GM06990 (cell line): ENCODE results near the gene LYPD6.
A peak's percentile ranks its signal among the peaks of the same experiment; 100 is the strongest.

Experiments used
- DNase-seq: peaks from one replicate; pipeline ENCODE4 v3.0.0-alpha.2; 2011; ENCODE audit not compliant: insufficient read length; ENCODE audit errors: extremely low read depth
- H3K27me3 ChIP-seq: replicated peaks from 2 replicates; pipeline ENCODE4 v1.6.0; 2011; ENCODE audit warnings: low read length; ENCODE audit not compliant: control insufficient read depth, insufficient read depth
- H3K36me3 ChIP-seq: 2 replicates; pipeline ENCODE4 v1.5.1; 2011; ENCODE audit warnings: low read length; ENCODE audit not compliant: control insufficient read depth, insufficient read depth
- H3K4me3 ChIP-seq: replicated peaks from 2 replicates; pipeline ENCODE4 v1.5.1; 2011; ENCODE audit warnings: low read depth, mild to moderate bottlenecking, control low read depth, low read length
- TF ChIP-seq, protein P1 (sequence below): IDR thresholded peaks from 2 replicates; pipeline ENCODE4 v1.5.1; 2011; ENCODE audit warnings: low read length, control low read depth, mild to moderate bottlenecking, inconsistent platforms; ENCODE audit not compliant: insufficient read depth, poor library complexity, severe bottlenecking

The LYPD6 gene

DNA sequence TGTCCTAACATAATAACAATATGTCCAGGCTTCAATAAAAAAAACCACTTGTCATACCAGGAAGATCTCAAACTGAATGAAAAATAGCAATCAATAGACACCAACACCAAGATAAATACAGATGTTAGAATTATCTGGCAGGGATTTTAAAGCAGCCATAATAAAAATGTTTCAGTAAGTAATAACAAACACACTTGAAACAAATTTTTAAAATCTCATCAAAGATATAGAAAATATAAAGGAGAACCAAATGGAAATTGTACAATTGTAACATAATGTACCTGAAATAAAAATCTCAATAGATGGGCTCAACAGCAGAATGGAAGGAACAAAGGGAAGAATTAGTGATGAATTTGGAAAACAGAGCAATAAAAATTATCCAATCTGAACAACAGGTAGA, 128.1 kb downstream of the LYPD6 start:
- Histone ChIP-seq H3K27me3 (no peaks in the 10 kb centered on the region), H3K4me3 (no peak overlapping the region), H3K36me3 (no peaks in the 10 kb centered on the region)
- DNase-seq = no peak
- TF ChIP-seq, protein P1, sequence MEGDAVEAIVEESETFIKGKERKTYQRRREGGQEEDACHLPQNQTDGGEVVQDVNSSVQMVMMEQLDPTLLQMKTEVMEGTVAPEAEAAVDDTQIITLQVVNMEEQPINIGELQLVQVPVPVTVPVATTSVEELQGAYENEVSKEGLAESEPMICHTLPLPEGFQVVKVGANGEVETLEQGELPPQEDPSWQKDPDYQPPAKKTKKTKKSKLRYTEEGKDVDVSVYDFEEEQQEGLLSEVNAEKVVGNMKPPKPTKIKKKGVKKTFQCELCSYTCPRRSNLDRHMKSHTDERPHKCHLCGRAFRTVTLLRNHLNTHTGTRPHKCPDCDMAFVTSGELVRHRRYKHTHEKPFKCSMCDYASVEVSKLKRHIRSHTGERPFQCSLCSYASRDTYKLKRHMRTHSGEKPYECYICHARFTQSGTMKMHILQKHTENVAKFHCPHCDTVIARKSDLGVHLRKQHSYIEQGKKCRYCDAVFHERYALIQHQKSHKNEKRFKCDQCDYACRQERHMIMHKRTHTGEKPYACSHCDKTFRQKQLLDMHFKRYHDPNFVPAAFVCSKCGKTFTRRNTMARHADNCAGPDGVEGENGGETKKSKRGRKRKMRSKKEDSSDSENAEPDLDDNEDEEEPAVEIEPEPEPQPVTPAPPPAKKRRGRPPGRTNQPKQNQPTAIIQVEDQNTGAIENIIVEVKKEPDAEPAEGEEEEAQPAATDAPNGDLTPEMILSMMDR = no peak

DNA sequence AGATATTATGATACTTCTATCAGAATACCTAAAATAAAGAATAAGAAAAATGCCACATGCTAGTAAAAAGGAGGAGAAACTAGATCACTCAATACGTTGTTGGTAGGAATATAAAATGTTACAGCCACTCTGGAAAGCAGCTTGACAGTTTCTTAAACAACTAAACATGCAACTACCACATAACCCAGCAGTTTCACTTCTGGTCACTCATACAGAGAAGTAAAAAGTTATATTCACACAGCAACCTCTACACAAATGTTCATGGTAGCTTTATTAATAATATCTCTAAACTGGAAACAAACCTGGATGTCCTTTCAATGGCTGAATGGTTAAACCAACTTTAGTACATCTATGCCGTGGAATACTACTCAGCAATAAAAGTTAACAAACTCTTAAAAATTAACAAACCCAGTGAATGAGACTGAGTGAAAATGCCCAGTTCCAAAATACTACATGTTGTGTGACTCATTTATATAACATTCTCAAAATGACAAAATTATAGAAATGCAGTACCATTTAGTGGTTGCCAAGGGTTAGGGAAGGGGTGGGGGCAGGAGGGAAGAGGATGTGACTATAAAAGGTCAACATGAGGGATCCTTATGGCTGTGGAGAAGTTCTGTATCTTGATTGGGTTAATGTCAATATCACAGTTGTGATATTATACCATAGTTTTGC, 133.1 kb downstream of the LYPD6 start:
- Histone ChIP-seq H3K4me3 (no peak overlapping the region), H3K27me3 (no peaks in the 10 kb centered on the region), H3K36me3 (no peaks in the 10 kb centered on the region)
- peak; percentile 15 for DNase-seq
- TF ChIP-seq, protein P1 = no peak

DNA sequence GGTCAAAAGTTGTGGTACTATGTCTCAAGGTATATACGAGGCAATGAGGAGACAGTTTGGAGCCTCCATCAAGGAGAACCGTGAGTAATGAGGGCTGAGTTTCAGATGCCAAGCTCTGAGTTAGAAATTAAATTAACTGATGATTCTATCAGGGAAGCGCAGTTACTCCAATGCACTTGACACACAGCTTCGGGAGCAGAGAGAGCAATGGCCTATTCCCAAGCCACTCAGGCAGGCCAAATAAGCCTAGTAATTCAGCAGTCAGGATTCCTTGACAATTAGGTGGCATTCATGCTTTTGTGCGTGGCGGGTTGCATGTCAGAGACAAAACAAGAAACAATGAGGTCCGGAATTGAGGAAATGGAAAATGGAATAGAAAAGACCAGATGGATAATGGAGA, 134.0 kb downstream of the LYPD6 start:
- Histone ChIP-seq H3K36me3 (no peaks in the 10 kb centered on the region), H3K4me3 (no peak overlapping the region), H3K27me3 (no peaks in the 10 kb centered on the region)
- no peak for DNase-seq
- TF ChIP-seq, protein P1 = no peak

DNA sequence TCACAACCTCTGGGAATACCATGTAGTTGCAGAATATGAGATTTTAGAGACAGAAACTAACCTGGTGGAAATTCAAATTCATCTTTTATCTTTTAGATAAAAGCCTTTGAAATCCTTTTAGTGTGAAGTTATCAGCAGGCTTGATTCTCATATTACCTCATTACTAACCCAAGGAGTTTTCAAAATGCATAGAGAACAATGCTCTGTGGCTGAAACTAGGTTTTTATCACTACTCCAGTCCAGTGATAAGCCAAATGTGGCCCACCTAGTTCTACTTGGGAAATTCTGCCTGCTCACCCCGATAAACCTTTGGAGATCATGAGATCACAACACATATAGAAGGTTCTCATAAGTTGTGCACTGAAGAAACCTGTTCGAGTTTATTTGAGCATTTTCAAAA, 135.5 kb downstream of the LYPD6 start:
- no peaks in the 10 kb centered on the region for H3K36me3 ChIP-seq
- TF ChIP-seq, protein P1 = no peak
- no peak overlapping the region for H3K4me3 ChIP-seq
- H3K27me3 ChIP-seq = no peaks in the 10 kb centered on the region
- peak; percentile 9 for DNase-seq

DNA sequence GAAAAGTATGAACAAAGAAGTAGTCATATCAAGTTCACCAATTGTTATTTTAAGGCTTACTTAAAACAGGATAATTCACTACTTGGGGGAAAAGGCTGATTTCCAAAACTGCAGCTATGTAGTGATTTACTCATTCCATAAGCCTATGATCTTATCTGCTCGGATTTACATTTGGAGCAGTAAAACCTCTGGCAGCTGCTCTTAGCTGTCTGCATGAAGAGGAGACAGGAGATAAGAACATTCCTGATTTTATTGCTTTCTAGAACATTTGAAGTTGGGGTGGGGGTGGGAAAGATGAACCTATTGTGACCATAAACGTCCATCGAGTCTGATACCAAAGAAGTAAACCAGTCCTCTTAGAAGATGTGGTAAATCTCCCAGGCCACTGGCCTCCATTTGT, 136.2 kb downstream of the LYPD6 start:
- TF ChIP-seq, protein P1 = no peak
- no peak overlapping the region for H3K4me3 ChIP-seq
- H3K27me3 ChIP-seq = no peaks in the 10 kb centered on the region
- no peak for DNase-seq
- H3K36me3 ChIP-seq = no peaks in the 10 kb centered on the region

DNA sequence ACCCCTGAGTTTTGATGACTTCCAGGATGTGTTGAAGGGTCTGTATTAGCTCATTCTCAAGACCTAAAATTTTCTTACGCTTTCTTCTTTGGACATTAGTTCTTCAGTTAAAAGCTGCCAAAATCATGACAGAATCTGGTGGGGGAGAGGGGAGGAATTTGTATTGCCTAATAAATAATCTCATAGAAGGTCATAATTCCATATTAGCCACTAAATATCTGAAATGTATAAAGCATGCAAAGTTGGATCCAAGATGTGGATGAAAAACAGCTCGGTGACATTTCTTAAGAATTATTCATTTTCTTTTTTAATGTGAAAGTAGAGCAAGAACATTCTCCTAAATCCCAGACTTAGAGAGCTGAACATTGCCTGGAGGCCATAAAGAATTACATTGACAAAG, 137.0 kb downstream of the LYPD6 start:
- TF ChIP-seq, protein P1 = no peak
- no peak for DNase-seq
- H3K36me3 ChIP-seq = no peaks in the 10 kb centered on the region

More for the DNA sequence above, 137.0 kb downstream of the LYPD6 start:
- no peak overlapping the region for H3K4me3 ChIP-seq
- no peaks in the 10 kb centered on the region for H3K27me3 ChIP-seq
